Measurements from ENCODE around the gene MEIS2.

MEIS2 gene

DNA sequence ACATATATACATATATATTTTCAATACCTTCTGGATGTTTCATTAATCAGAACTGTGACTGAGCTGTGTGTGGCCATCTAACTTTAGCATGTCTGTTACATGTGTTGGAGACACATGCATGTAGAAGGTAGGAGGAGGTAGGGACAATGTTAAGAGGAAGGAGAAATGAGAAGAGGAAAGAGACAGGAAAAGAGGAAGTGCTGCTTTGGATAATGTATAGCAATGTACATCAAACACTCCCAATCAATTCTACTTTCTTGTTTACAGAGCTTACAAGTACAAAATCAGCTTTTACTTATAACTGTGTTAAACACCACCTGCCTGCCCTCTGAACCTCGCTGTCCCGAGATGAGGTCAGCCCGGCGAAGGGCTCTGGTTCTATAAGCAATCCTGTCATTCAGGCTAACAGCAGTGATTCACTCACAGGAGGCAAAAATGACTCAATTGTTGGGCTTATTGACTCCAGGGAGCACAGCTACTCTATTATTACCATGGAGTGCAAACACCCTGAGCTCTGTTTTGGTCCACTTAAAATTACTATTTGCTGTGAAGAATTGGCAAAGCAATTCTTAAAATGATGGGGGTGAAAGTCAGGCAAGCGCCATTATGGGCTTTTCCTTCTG lies 188.9 kb downstream of the MEIS2 start:
- TF ChIP-seq, protein P1, sequence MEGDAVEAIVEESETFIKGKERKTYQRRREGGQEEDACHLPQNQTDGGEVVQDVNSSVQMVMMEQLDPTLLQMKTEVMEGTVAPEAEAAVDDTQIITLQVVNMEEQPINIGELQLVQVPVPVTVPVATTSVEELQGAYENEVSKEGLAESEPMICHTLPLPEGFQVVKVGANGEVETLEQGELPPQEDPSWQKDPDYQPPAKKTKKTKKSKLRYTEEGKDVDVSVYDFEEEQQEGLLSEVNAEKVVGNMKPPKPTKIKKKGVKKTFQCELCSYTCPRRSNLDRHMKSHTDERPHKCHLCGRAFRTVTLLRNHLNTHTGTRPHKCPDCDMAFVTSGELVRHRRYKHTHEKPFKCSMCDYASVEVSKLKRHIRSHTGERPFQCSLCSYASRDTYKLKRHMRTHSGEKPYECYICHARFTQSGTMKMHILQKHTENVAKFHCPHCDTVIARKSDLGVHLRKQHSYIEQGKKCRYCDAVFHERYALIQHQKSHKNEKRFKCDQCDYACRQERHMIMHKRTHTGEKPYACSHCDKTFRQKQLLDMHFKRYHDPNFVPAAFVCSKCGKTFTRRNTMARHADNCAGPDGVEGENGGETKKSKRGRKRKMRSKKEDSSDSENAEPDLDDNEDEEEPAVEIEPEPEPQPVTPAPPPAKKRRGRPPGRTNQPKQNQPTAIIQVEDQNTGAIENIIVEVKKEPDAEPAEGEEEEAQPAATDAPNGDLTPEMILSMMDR (IDR thresholded peaks at IDR 0.05; ENCODE audit: low read depth, low read length) = no peak
- DNase-seq (ENCODE audit: extremely low read depth, low read depth) = no peak

DNA sequence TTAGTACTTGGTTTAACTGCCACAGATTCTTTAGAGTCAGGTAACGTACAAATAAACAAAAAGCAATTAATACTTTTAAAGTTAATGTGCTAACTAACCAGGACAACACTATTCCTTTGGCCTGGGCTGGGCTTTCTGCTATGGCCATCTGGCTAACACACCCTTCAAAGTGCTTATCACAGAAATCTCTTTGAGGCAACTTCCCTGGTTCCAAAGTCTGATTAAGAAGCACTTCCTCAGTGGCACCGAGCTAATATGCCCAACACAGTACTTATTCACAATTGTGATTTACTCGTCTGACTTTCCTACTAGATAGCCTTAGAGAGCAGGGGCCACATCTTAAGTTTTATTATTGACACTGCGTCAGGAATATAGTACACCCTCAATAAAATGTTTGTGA lies 191.4 kb downstream of the MEIS2 start:
- DNase-seq (ENCODE audit: extremely low read depth, low read depth) = no peak
- TF ChIP-seq, protein P1 (IDR thresholded peaks at IDR 0.05; ENCODE audit: low read depth, low read length) = no peak

GRCh38 chr15:36907295-36907694 lies 193.1 kb downstream of the MEIS2 start:
- TF ChIP-seq, protein P1 (IDR thresholded peaks at IDR 0.05; ENCODE audit: low read depth, low read length) = no peak
- no peak for DNase-seq (ENCODE audit: extremely low read depth, low read depth)

DNA sequence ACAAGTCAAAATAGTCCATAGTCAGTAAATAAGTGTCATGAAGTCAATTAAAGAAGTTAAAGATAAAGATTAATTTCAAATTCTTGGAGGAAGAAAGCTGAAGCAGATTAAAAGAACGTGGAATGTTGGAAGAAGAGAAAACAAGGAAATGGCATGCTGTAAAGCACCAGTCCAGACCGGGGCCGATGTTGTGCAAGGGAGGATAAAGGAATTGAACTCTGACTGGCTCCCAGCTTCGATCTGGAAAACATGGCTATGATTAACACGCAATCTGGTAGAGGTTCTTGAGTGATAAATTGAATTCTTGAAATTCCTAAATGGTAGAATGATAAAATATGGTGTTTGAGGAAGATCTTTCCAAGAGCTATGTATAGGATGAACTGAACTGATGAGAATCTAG lies 194.4 kb downstream of the MEIS2 start:
- DNase-seq (ENCODE audit: extremely low read depth, low read depth) = no peak

DNA sequence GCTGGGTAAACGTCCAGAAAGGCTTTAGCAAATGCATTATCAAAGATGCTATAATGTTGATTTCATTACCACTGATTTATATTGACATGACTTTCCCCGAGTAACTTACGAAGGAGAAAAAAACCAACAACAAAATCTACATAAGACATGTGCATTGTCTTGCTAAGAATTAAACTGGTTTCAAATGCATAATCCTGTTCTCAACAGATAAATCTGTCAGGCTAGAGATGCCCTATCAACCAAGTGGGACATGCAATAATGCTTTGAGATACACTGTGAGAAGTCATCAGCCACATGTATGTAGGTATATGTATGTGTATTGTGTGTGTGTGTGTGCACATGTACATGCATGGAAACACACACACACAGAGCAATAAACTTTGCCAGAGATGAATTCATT lies 195.6 kb downstream of the MEIS2 start:
- no peak for DNase-seq (ENCODE audit: extremely low read depth, low read depth)
- TF ChIP-seq, protein P1 (IDR thresholded peaks at IDR 0.05; ENCODE audit: low read depth, low read length) = no peak

More for the DNA sequence above, 194.4 kb downstream of the MEIS2 start:
- TF ChIP-seq, protein P1 (IDR thresholded peaks at IDR 0.05; ENCODE audit: low read depth, low read length) = no peak

DNA sequence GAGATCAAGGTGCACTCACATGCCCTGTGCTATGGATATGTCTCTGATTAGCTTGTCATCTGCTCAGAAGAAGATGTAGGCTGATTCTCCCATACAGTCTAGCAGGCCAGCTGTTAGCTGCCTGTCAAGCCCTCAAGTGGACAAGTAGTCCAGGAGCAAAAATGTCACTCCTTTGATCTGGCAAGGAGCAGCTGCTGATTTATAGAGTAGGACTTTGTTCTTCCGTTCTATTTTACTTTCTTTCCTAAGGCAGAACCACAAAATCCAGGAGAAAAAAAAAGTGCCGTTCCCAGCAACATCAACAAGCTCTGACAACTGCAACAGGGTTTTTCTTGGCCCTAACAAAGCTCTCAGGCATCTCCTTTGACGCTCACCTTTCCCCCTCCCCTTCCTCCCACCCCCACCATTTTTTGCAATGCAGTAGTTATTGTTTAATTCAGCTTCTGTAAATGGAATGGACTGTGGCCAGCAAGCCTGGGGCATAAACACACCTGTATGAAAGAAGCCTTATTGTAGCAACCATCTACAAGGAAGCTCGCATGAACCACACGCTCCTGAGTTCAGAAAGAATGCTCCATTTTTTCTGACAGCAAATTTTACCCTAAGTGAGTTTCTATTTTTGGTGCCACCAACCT lies 196.3 kb downstream of the MEIS2 start:
- no peak for DNase-seq (ENCODE audit: extremely low read depth, low read depth)
- TF ChIP-seq, protein P1 (IDR thresholded peaks at IDR 0.05; ENCODE audit: low read depth, low read length) = no peak

DNA sequence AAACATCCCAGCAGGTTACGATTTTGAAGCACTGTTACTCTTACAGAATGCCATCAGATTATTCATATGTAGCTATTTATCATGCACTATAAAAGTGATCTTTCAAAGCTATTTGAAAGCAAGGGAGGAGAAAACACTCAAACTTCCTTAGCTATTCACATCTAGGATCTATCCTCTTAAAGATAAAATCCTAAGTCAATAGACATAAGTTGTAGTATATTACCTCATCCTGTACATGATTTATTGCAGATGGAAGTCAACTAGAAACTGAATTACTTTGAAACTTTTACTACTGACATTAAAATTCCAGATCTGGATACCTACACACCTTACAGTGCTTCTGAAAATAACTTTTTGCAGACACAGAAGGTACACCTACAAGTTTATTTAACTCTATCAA lies 197.2 kb downstream of the MEIS2 start:
- DNase-seq (ENCODE audit: extremely low read depth, low read depth) = no peak
- TF ChIP-seq, protein P1 (IDR thresholded peaks at IDR 0.05; ENCODE audit: low read depth, low read length) = no peak
